Activated CD4-positive, alpha-beta T cell treated with anti-CD3 and anti-CD28 coated beads, Interleukin-2, amount 50 U/mL, for 4 hours (primary cell): ENCODE data around the gene SH3BP2.

Source experiments
- DNase-seq, 2 experiments: peaks; one replicate each; pipeline ENCODE4 v3.0.0-alpha.2; 2020

SH3BP2 gene

DNA sequence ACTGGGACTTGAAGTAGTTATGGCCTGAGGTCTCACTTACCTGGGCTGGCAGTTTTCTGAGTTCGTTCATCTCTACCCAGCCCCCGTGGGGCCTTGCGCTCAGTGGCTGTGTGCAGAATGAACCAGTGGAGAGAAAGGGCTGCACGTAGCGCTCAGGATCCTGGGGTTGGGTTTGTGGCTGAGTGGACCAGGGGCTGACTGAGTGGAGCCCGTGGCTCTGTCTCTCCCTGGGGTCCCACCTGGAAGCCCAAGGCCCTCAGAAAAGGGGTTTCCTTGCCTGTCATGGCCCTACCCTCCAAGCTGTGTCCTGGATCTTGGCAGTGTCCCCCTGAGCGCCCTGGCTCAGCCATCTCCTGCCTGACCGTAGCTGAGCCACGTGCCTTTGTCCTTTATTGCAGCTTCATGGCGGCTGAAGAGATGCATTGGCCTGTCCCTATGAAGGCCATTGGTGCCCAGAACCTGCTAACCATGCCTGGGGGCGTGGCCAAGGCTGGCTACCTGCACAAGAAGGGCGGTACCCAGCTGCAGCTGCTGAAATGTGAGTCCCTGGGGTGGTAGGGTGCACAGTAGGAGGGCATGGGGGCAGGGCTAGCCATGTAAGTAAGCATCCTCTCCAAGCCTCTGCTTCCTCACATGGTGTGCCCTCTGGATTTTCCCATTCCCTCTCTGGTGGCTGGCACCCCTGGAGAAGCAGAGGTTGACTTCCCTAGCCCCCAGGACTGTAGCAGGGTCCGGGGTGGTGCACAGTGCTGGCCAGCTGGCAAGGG, 27.5 kb downstream of the SH3BP2 start:
- no peak for DNase-seq

DNA sequence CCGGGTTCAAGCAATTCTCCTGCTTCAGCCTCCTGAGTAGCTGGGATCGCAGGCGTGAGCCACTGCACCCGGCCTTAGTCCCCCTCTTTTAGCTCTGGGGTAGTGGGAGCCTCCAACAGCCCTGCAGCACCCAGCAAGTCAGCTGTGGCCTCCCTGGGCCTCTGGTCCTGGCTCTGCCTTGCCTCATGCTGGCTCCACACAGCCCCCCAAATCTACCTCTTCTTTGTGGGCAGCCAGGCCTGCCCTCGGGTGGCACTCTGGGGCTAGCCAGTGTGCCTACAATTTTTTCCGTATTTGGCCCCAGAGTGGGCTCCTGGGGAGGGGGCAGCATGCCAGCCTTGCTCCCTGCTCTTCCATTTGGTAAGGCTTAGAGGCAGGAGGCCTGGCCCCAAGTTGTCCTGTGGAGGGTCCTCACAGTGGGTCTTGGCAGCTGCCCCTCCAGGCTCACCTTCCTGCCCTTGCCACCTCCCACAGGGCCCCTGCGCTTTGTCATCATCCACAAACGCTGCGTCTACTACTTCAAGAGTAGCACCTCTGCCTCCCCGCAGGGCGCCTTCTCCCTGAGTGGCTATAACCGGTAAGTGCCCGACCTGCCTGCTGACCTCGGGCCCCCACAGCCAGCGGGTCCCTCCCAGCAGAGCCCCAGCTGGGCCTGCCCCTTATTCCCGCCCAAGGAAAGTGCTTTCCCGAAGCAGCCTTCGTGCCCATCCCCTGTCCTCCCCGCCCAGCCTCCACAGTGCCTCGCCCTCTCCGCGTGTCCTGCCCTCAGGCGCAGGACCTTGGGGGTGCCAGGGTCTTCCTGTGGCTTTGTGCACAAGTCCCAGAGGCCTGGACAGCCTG, 29.8 kb downstream of the SH3BP2 start:
- no peak for DNase-seq

DNA sequence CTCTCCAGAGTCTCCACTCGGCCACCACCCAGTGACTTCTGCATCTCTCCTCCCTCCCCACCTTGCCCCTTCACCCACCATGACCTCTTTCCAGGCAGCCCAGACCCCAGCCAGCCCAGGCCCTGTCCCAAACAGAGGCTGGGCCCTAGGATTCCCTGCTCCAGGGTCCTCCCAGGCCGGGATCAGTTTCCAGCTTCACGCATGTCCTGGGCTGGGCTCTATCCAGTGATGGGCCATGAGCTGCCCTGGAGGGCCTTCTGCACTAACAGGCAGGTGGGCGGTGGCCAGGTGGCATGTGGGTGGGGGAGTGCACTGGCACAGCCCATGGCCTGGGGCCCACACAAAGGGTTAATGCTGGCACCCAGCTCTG, 30.4 kb downstream of the SH3BP2 start:
- DNase-seq: no peak

DNA sequence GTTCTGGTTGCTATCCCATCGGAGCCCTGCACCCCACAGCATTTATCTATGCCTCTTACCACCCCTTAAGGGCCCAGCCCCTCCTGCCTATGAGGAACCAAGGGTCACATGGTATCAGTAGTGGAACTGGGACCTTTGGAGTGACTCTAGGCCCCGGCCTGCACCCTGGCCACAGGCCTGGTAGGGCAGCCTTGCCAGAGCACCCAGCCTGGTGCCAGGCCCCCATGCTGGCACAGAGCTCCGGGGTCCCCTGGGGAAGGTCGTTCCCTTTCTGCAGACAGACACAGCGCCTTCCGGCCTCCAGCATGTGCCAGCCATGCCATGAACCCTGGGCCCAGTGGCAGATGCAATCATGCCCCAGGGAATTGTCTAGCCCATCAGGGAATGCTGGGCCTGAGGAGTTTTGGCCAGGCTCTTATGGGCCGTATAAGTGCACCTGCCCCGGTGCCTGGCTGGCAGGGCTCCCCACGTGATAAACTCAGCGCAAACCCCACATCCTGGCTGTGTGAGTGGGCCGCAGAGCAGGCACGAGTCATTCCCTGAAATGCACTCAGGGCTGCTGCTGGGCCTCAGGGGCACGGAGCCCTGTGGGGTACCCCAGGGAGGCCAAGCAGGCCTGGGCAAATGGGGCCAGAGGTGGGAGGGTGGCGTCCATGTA, 30.9 kb downstream of the SH3BP2 start:
- no peak for DNase-seq

DNA sequence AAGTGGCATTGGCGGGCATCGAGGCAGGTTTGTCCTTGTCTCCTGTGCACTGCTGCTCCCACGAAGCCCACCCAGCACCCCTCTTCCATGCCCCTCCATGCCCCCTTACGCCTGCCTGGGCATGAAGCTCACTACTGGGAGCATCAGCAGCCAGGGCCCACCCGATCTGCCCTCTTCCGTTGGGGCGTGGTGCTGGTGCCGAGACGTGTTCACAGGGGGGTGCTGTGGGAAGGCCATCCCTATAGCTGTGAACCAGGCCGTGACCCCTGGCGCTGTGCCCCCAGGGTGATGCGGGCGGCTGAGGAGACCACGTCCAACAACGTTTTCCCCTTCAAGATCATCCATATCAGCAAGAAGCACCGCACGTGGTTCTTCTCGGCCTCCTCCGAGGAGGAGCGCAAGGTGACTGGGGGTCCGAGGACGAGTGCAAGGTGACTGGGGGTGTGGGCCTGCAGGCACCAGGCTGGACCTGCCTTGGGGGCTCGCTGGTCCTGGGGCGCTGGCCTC, 31.5 kb downstream of the SH3BP2 start:
- DNase-seq: no peak

DNA sequence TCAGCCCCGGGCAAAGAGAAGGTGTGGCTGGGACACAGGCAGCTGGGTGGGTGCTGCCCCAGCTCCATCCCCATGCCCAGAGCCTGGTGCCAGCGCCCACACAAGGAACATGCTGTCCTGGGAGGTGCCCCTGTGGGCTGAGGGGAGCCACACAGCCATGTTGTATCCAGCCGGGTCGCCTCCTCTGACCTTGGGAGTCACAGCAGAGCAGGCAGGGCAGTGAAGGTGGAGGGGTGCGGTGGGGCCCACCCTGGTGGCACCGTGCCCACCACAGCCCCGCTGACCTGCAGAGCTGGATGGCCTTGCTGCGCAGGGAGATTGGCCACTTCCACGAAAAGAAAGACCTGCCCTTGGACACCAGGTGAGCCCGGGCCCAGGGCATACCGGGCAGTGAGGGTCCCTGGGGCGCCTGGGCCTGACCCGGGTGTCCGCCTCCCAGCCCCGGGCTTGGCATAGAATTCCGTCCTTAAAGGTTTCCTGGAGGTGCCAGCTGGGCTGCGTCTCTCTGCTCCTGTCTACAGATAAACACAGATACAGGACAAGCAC, 32.0 kb downstream of the SH3BP2 start:
- no peak for DNase-seq

DNA sequence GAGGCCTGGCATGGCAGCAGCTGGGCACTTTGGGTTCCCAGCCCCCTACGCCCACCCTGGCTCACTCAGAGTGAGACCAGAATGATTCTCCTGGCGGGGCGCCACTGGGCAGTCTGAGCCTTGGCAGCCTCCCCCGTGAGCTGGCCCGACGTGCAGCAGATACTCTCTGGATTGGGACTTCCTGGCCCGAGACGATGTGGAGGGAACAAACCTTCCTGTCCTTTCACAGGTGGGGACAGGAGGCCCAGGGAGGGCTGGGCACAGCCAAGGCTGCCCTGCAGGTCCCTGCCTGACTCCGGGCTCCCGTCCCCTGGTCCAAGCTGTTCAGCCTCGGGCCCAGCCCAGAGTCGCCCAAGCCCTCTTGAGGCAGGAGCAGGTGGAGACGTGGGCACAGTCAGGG, 32.9 kb downstream of the SH3BP2 start:
- no peak for DNase-seq

DNA sequence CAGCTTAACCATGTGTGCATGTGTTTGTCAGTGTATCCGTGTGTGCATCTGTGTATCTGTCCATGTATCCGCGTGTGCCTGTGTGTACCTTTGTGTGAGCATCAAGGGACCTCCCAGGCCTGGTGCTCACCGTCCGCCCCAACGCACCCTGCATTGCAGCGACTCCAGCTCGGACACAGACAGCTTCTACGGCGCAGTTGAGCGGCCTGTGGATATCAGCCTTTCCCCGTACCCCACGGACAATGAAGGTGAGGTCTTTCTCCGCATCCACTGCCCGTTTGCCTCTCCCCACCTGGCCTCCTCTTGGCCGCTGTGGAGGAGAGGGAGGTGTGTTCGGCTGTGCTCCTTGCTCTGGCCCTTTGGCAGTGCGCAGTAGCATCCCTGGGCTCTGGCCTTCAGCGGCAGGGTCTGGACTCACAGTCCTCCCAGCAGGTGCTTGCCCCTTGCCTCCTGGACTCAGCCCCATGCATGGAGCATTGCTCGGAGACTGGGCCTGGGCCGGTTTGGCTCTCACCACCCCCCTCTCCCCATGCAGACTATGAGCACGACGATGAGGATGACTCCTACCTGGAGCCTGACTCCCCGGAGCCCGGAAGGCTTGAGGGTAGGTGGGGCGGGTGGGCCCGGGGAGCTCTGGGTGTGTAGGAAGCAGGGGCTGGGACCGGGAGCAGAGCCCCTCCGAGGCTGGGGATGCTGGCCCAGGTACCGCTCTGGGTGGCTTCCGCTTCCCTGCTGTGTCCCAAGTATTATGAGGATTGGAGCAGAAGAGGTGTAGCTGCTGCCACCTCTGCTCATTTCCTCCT, 34.4 kb downstream of the SH3BP2 start:
- DNase-seq: no peak

DNA sequence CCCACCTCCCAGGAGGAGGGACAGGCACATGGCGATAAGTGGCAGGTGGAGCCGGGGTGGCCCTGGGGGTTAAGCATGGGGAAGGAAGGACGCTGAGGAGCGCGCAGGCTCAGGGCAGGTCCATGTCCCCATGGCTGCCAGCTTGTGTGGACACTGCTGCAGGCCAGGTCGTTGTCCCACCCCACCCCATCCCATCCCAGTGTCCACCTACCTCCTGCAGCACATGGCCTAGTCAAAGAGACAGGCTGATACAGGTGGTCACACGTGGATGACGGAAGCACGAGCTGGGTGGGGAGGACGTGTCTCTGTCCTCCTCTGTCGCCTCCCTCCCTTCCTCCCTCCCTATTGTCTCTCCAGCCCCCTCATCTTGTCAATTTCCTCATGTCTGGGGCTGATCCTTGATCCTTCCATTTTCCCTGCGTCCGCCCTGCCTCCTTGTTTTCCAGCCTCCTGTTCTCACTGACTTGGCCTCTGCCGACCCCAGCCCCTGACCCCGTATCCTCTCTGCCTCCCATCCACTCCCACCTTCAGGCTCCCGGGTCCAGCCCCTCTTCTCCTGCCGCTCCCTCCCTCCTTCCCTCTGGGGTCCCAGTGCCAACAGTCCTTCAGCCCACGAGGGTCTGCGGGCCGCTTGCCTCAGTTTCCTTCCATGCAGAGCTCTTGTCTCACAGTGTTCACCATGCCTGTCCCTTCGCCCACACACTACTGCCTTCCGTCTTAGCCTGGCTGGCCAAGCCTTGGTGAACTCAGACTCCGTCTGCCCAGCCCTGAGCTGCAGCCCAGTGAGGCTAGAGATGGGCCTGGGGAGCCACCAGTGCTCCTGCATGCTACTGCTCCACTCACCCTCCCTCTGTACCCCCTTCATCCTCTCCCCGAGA, 35.2 kb downstream of the SH3BP2 start:
- DNase-seq: no peak

DNA sequence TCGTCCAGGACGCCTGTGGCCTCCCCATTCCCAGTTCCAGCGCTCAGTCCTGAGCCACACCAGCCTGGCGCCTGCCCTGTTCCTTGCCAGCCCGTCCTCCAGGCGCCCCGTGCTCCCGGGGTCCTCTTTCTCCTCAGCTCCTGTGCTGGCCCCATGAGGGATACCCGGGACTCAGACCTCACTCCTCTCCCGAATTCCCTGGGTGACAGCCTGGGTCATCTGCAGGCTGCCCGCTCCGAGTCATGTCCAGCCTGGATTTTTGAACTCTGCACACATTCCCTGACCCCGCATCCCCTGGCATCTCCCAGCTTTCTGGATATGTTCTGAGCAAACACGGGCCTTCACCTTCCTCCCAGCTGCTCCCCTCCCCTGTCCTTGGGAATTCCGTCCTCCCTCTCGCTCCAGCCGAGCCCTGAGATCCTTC, 35.9 kb downstream of the SH3BP2 start:
- no peak for DNase-seq

DNA sequence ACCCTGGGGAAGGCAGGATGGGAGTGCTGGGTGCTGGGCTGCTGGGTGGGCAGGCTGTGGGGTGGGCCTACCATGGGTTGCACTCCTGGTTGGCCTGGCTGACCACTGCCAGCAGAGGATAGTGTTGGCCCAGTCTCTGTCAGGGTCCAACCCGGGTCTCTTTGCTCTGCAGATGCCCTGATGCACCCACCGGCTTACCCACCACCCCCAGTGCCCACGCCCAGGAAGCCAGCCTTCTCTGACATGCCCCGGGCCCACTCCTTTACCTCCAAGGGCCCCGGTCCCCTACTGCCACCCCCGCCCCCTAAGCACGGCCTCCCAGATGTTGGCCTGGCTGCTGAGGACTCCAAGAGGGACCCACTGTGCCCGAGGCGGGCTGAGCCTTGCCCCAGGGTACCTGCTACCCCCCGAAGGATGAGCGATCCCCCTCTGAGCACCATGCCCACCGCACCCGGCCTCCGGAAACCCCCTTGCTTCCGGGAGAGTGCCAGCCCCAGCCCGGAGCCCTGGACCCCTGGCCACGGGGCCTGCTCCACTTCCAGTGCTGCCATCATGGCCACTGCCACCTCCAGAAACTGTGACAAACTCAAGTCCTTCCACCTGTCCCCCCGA, 36.5 kb downstream of the SH3BP2 start:
- DNase-seq: no peak

DNA sequence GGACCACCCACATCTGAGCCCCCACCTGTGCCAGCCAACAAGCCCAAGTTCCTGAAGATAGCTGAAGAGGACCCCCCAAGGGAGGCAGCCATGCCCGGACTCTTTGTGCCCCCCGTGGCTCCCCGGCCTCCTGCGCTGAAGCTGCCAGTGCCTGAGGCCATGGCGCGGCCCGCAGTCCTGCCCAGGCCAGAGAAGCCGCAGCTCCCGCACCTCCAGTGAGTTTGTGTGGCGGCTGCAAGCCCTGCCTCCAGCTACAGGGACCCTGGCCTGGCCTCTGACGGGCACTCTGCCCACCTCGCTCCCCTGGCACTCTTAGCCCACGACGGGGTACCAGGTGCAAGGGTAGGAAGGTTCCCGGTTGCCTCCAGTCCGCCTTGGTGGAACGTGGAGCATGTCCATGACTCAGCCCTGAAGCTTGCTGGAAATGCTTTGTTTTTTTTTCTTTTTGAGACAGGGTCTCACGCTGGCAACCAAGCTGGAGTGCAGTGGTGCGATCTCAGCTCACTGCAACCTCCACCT, 37.1 kb downstream of the SH3BP2 start:
- DNase-seq: no peak

DNA sequence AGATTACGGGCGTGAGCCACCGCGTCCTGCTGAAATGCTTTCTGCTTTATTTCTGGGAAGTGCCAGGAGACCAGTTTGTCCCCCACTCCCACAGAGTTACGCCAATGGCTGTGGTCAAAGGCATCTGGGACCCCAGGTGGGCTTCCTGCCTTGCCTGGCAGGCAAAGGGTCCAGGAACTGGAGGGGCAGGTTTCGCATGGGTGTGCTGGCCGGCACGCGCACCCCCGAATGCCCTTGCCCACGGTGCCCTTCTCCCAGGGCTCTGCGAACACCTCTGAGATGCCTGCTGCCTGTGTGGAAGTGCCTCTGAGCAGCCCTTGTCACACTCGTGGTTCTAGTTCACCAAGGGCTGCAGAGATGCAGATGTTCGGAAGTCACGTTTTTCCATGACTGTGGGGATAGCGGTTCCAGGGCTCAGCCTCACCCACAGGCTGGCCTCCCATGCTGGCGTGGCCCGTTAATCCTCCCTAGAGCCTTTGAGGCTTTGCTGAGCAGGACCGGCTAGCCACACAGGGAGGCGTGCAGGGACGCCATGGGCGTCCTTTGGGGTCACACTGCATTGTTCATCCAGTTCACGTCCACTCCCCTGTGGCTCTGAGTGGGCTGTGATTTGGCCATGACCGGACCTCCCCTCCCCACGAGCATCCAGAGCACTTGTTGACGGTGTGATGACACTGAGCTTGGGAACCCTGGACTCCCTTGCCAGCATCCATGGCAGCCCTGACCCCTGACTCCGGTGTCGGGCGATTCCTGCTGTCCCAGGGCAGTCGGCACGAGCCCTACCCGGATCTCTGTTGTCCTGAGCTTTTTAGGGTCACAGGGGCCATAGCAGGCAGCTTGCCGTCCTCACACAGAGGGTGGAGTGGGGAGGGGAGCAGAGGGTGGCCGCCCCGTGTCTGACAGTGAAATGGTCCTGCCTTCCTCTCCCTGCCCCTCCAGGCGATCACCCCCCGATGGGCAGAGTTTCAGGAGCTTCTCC, 38.0 kb downstream of the SH3BP2 start:
- no peak for DNase-seq

DNA sequence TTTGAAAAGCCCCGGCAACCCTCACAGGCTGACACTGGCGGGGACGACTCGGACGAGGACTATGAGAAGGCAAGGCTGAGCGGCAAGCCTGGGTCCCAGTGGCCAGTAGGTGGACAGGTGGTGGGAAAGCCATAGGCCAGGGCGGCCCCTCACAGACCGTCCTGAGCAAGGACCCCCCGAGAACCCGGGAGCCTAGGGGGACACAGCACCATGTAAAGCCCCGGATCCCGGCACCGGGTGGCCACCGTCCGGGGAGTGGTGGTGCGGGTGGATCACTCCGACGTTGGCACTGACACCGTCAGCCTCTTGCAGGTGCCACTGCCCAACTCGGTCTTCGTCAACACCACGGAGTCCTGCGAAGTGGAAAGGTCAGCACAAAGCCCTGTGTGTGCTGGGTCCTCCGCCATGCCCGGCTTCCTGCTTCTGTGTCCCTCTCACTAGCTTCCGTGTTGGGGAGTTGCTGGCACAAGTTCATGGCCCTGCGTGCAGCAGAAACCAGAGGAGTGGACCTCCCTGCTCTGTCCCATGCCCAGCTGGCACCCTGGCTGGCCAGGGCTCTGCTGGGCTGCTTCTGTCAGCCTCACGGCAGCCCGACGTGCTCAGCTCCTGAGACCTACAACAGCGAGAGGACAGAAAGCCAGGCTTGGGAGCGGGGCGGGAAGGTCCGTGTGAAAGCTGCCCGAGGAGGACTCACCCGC, 38.9 kb downstream of the SH3BP2 start:
- DNase-seq: no peak

DNA sequence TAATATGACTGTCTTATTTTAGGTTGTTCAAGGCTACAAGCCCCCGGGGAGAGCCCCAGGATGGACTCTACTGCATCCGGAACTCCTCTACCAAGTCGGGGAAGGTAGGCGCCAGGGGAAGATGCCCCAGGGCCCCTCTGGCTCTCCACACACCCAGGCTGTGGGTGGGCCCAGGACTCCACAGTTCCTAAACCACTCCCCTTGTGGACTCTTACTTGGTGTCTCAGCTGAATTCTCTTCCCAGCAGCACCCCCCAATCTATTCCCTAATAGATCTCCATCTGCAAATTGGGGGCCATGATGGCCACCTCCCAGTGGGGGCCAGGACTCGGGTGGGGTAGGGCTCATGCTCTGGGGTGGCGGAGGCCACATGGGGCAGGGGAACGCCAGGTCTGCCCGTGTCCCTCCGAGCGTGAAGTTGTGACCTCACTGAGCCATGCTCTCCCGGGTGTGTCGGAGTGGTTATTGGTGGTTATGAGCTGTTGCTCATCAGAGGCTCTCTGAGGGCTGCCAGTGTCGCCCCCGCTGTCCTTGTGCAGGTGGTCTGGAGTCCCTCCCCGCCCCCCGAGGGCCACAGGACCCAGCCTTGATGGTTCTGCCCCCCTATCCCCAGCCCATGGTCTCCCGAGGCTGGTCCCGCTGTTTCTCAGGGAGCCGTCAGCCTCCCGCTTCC, 39.6 kb downstream of the SH3BP2 start:
- DNase-seq: no peak

DNA sequence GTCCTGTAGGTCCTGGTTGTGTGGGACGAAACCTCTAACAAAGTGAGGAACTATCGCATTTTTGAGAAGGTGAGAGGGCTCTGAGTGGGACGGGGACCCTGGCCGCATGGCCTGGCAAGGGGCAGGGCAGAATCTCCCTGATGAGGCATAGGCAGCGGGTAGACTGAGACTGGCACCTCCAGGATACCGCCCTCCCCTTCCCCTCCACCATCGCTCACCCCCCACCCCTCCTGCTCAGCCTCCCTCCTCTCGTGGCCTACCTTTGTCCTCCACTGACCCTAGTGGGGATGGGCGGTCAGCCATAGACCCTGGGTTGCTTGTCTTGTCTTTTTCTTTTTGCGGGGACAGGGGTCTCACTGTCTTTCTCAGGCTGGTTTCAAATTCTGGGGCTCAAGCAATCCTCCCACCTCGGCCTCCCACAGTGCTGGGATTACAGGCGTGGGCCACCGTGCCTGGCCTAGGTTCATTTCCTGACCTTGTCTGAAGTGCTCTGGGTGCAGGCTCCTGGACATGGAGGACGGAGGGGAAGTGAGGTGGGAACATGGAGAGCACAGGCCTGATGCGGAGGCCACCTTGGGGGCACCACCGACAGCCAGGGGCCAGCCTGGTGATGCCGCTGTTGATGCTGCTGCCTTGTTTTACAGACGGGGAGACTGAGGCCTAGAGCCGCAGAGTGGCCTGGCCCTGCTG, 40.2 kb downstream of the SH3BP2 start:
- DNase-seq: no peak

DNA sequence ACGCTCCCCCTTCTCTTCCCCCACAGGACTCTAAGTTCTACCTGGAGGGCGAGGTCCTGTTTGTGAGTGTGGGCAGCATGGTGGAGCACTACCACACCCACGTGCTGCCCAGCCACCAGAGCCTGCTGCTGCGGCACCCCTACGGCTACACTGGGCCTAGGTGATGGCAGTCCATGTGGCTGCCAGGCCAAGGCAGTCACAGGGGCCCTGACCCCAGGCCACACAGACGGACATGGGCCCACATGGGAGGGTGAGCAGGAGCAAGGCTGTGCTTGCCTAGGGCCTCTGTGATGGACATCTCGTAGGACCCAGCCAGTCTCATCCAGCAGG, 40.8 kb downstream of the SH3BP2 start:
- DNase-seq: no peak
